ENCODE results near the gene ODF4. TPM values are rescaled to one million over a fixed set of nuclear protein-coding genes. Genes with fewer than 3 reads are reported as not detected.
"Not testable (repeated sequence)": the region's sequence is repeated elsewhere in the genome, so short reads cannot be mapped to it uniquely, and the experiment has no call there.

Gene ODF4
- total and polyA plus RNA-seq, 4 donors, result not detected

GRCh38 chr17:8387914-8388651 is 48.4 kb downstream of the ODF4 start:
- Histone ChIP-seq H3K27ac (ENCODE audit: low read depth, low read length) (no peak overlapping the region), H3K36me3 (ENCODE audit: control insufficient read depth, insufficient read depth, low read length) (no peaks in the 10 kb centered on the region), H3K9me3 (ENCODE audit: control insufficient read depth, insufficient read depth, low read length) (no peaks in the 10 kb centered on the region), H3K27me3 (ENCODE audit: control insufficient read depth, insufficient read depth, low read length) (no peaks in the 10 kb centered on the region), H3K4me1 (ENCODE audit: control insufficient read depth, insufficient read depth, low read length) (peaks cover 9% of the 10 kb centered on the region), H3K4me3 (ENCODE audit: low read depth, low read length) (no peak overlapping the region)
- 90% methylated on average over 2 of the region's 7 CpGs for WGBS (ENCODE audit: insufficient coverage)
- DNase-seq (ENCODE audit: low read depth in 4 of 6, low spot score in 6 of 6), result no peak

- no peaks in the 10 kb centered on the region for H3K9me3 ChIP-seq (ENCODE audit: control insufficient read depth, insufficient read depth, low read length)
- H3K27ac ChIP-seq (ENCODE audit: low read depth, low read length), result no peak overlapping the region
- no peaks in the 10 kb centered on the region for H3K4me1 ChIP-seq (ENCODE audit: control insufficient read depth, insufficient read depth, low read length)
- 21% methylated on average over 5 of the region's 9 CpGs for WGBS (ENCODE audit: insufficient coverage)
- H3K27me3 ChIP-seq (ENCODE audit: control insufficient read depth, insufficient read depth, low read length), result peaks cover 10% of the 10 kb centered on the region
- H3K4me3 ChIP-seq (ENCODE audit: low read depth, low read length), result no peak overlapping the region
- no peaks in the 10 kb centered on the region for H3K36me3 ChIP-seq (ENCODE audit: control insufficient read depth, insufficient read depth, low read length)
- DNase-seq (ENCODE audit: low read depth in 4 of 6, low spot score in 6 of 6), result no peak
Measured at GRCh38 chr17:8391711-8392110, 52.1 kb downstream of the ODF4 start.

- no peak overlapping the region for H3K4me3 ChIP-seq (ENCODE audit: low read depth, low read length)
- no peaks in the 10 kb centered on the region for H3K9me3 ChIP-seq (ENCODE audit: control insufficient read depth, insufficient read depth, low read length)
- H3K4me1 ChIP-seq (ENCODE audit: control insufficient read depth, insufficient read depth, low read length), result no peaks in the 10 kb centered on the region
- H3K27me3 ChIP-seq (ENCODE audit: control insufficient read depth, insufficient read depth, low read length), result peaks cover 12% of the 10 kb centered on the region
- whole genome bisulfite sequencing (ENCODE audit: insufficient coverage), result 67% methylated on average over 18 of the region's 18 CpGs
- DNase-seq (ENCODE audit: low read depth in 4 of 6, low spot score in 6 of 6), result no peak
- no peak overlapping the region for H3K27ac ChIP-seq (ENCODE audit: low read depth, low read length)
- no peaks in the 10 kb centered on the region for H3K36me3 ChIP-seq (ENCODE audit: control insufficient read depth, insufficient read depth, low read length)
Measured at GRCh38 chr17:8392274-8392673, 52.6 kb downstream of the ODF4 start.

GRCh38 chr17:8392674-8393469 is 53.2 kb downstream of the ODF4 start:
- Histone ChIP-seq H3K4me1 (ENCODE audit: control insufficient read depth, insufficient read depth, low read length) (no peaks in the 10 kb centered on the region), H3K27ac (ENCODE audit: low read depth, low read length) (no peak overlapping the region), H3K27me3 (ENCODE audit: control insufficient read depth, insufficient read depth, low read length) (peaks cover 12% of the 10 kb centered on the region), H3K36me3 (ENCODE audit: control insufficient read depth, insufficient read depth, low read length) (no peaks in the 10 kb centered on the region), H3K4me3 (ENCODE audit: low read depth, low read length) (no peak overlapping the region), H3K9me3 (ENCODE audit: control insufficient read depth, insufficient read depth, low read length) (no peaks in the 10 kb centered on the region)
- DNase-seq (ENCODE audit: low read depth in 4 of 6, low spot score in 6 of 6), result no peak
- WGBS (ENCODE audit: insufficient coverage), result 87% methylated on average over 45 of the region's 46 CpGs

- WGBS (ENCODE audit: insufficient coverage), result 55% methylated on average over 4 of the region's 8 CpGs
- Histone ChIP-seq H3K27ac (ENCODE audit: low read depth, low read length) (no peak overlapping the region), H3K9me3 (ENCODE audit: control insufficient read depth, insufficient read depth, low read length) (no peaks in the 10 kb centered on the region), H3K4me3 (ENCODE audit: low read depth, low read length) (no peak overlapping the region), H3K4me1 (ENCODE audit: control insufficient read depth, insufficient read depth, low read length) (no peaks in the 10 kb centered on the region), H3K27me3 (ENCODE audit: control insufficient read depth, insufficient read depth, low read length) (peaks cover 12% of the 10 kb centered on the region), H3K36me3 (ENCODE audit: control insufficient read depth, insufficient read depth, low read length) (no peaks in the 10 kb centered on the region)
- no peak for DNase-seq (ENCODE audit: low read depth in 4 of 6, low spot score in 6 of 6)
Measured at GRCh38 chr17:8393470-8394231, 54.0 kb downstream of the ODF4 start.

- WGBS (ENCODE audit: insufficient coverage), result 97% methylated on average over 7 of the region's 9 CpGs
- DNase-seq (ENCODE audit: low read depth in 4 of 6, low spot score in 6 of 6); H3K9me3 ChIP-seq (ENCODE audit: control insufficient read depth, insufficient read depth, low read length); H3K4me3 ChIP-seq (ENCODE audit: low read depth, low read length); H3K27ac ChIP-seq (ENCODE audit: low read depth, low read length); H3K4me1 ChIP-seq (ENCODE audit: control insufficient read depth, insufficient read depth, low read length); H3K36me3 ChIP-seq (ENCODE audit: control insufficient read depth, insufficient read depth, low read length): not testable (repeated sequence)
- H3K27me3 ChIP-seq (ENCODE audit: control insufficient read depth, insufficient read depth, low read length), result peaks cover 13% of the 10 kb centered on the region
Measured at GRCh38 chr17:8394497-8394896, 54.9 kb downstream of the ODF4 start.

Small RNAs within 50 kb of the gene (small RNA-seq; reads per million reads assigned to genes)
- not detected for gene RF00265 (ENCODE audit: low replicate concordance)

Other genes starting within 250 kb of the ODF4 start
- gene ALOXE3, start 221.3 kb upstream of the ODF4 start, total RNA-seq, result under 1 TPM; 0.17 to 0.50 TPM
- gene ALOXE3, start 221.3 kb upstream of the ODF4 start, polyA plus RNA-seq (ENCODE audit: insufficient read length in 2 of 2), result 1 to 10 TPM; 1.2 to 1.8 TPM
- gene HES7, start 215.7 kb upstream of the ODF4 start, total RNA-seq, result under 1 TPM; 0.20 to 0.39 TPM
- 1 to 10 TPM; 1.7 to 2.5 TPM for gene HES7, start 215.7 kb upstream of the ODF4 start, polyA plus RNA-seq (ENCODE audit: insufficient read length in 2 of 2)
- gene PER1, start 187.4 kb upstream of the ODF4 start, total RNA-seq, result 10 to 100 TPM; 28.0 to 29.4 TPM
- 10 to 100 TPM; 25.4 to 61.1 TPM for gene PER1, start 187.4 kb upstream of the ODF4 start, polyA plus RNA-seq (ENCODE audit: insufficient read length in 2 of 2)
- gene VAMP2, start 176.9 kb upstream of the ODF4 start, total RNA-seq, result 10 to 100 TPM; 30.2 to 66.9 TPM
- gene VAMP2, start 176.9 kb upstream of the ODF4 start, polyA plus RNA-seq (ENCODE audit: insufficient read length in 2 of 2), result 100 to 1,000 TPM; 413 to 414 TPM
- gene TMEM107, start 163.5 kb upstream of the ODF4 start, total RNA-seq, result 10 to 100 TPM; 19.0 to 48.1 TPM
- 10 to 100 TPM; 22.3 to 22.8 TPM for gene TMEM107, start 163.5 kb upstream of the ODF4 start, polyA plus RNA-seq (ENCODE audit: insufficient read length in 2 of 2)
- 1 to 10 TPM; 3.7 to 6.7 TPM for gene BORCS6, start 149.7 kb upstream of the ODF4 start, total RNA-seq
- gene BORCS6, start 149.7 kb upstream of the ODF4 start, polyA plus RNA-seq (ENCODE audit: insufficient read length in 2 of 2), result 1 to 10 TPM; 6.3 to 6.8 TPM
- gene AURKB, start 129.3 kb upstream of the ODF4 start, total RNA-seq, result 10 to 100 TPM in 1 of 2 donors, 1 to 10 TPM in 1; 8.6 to 15.4 TPM
- 10 to 100 TPM; 13.1 to 17.9 TPM for gene AURKB, start 129.3 kb upstream of the ODF4 start, polyA plus RNA-seq (ENCODE audit: insufficient read length in 2 of 2)
- 10 to 100 TPM; 11.2 to 14.6 TPM for gene CTC1, start 91.8 kb upstream of the ODF4 start, total RNA-seq
- gene CTC1, start 91.8 kb upstream of the ODF4 start, polyA plus RNA-seq (ENCODE audit: insufficient read length in 2 of 2), result 10 to 100 TPM; 23.6 to 30.6 TPM
- gene PFAS, start 90.6 kb upstream of the ODF4 start, total RNA-seq, result 10 to 100 TPM; 17.4 to 23.1 TPM
- 10 to 100 TPM; 32.6 to 38.1 TPM for gene PFAS, start 90.6 kb upstream of the ODF4 start, polyA plus RNA-seq (ENCODE audit: insufficient read length in 2 of 2)
- 10 to 100 TPM in 1 of 2 donors, 1 to 10 TPM in 1; 9.2 to 19.6 TPM for gene RANGRF, start 51.2 kb upstream of the ODF4 start, total RNA-seq
- gene RANGRF, start 51.2 kb upstream of the ODF4 start, polyA plus RNA-seq (ENCODE audit: insufficient read length in 2 of 2), result 10 to 100 TPM; 37.7 to 40.5 TPM
- gene SLC25A35, start 44.4 kb upstream of the ODF4 start, total RNA-seq, result 1 to 10 TPM in 1 of 2 donors, under 1 TPM in 1; 0.69 to 2.9 TPM
- 1 to 10 TPM; 3.7 to 5.1 TPM for gene SLC25A35, start 44.4 kb upstream of the ODF4 start, polyA plus RNA-seq (ENCODE audit: insufficient read length in 2 of 2)
- 1 to 10 TPM; 2.8 to 4.7 TPM for gene ARHGEF15, start 29.6 kb upstream of the ODF4 start, total RNA-seq
- 1 to 10 TPM; 8.1 to 9.4 TPM for gene ARHGEF15, start 29.6 kb upstream of the ODF4 start, polyA plus RNA-seq (ENCODE audit: insufficient read length in 2 of 2)
- gene RPL26, start 43.4 kb downstream of the ODF4 start, total RNA-seq, result 1,000 to 10,000 TPM; 1,389 to 3,574 TPM
- 1,000 to 10,000 TPM; 1,423 to 1,516 TPM for gene RPL26, start 43.4 kb downstream of the ODF4 start, polyA plus RNA-seq (ENCODE audit: insufficient read length in 2 of 2)
- gene RNF222, start 58.0 kb downstream of the ODF4 start, total RNA-seq, result not detected
- under 1 TPM in 1 of 2 donors, not detected in 1; 0.11 TPM for gene RNF222, start 58.0 kb downstream of the ODF4 start, polyA plus RNA-seq (ENCODE audit: insufficient read length in 2 of 2)
- 10 to 100 TPM; 30.7 to 45.4 TPM for gene NDEL1, start 96.0 kb downstream of the ODF4 start, total RNA-seq
- 10 to 100 TPM; 48.7 to 48.9 TPM for gene NDEL1, start 96.0 kb downstream of the ODF4 start, polyA plus RNA-seq (ENCODE audit: insufficient read length in 2 of 2)